ENCODE measurements around the gene MVB12B. TPM values are rescaled to one million over a fixed set of nuclear protein-coding genes. Genes with fewer than 3 reads are reported as not detected.

MVB12B gene
- total and polyA plus RNA-seq, 2 donors from 2014 or later: 4.5 to 12.3 TPM

DNA sequence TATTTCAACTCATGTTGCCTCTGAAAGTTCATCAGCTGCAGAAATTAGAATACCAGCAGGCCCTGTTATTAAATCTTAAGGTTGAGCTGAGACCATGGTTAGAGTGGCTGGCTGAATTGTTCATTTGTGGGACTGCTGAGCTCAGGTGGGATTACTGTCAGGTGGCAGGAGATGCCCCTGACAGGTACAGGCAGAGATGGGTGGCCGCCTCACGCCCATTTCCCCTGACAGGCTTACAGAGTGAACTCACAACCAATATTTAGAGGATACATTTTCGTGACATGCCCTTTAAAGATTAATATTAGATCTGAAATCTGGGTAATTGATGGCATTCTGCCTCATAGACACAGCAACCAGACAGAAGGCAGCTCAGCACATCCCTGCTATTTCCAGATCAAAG lies 136.0 kb downstream of the MVB12B start:
- TF ChIP-seq, protein P1, sequence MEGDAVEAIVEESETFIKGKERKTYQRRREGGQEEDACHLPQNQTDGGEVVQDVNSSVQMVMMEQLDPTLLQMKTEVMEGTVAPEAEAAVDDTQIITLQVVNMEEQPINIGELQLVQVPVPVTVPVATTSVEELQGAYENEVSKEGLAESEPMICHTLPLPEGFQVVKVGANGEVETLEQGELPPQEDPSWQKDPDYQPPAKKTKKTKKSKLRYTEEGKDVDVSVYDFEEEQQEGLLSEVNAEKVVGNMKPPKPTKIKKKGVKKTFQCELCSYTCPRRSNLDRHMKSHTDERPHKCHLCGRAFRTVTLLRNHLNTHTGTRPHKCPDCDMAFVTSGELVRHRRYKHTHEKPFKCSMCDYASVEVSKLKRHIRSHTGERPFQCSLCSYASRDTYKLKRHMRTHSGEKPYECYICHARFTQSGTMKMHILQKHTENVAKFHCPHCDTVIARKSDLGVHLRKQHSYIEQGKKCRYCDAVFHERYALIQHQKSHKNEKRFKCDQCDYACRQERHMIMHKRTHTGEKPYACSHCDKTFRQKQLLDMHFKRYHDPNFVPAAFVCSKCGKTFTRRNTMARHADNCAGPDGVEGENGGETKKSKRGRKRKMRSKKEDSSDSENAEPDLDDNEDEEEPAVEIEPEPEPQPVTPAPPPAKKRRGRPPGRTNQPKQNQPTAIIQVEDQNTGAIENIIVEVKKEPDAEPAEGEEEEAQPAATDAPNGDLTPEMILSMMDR (IDR thresholded peaks at IDR 0.05; ENCODE audit: borderline replicate concordance, extremely low read depth, insufficient read depth): no peak
- DNase-seq (no peak), FAIRE-seq (no peak)
- no peaks in the 10 kb centered on the region for H3K9me3 ChIP-seq (ENCODE audit: control insufficient read depth in 2 of 3, insufficient read depth in 1 of 3, low read length in 3 of 3)
- H3K4me1 ChIP-seq (ENCODE audit: control insufficient read depth in 2 of 3, insufficient read depth in 2 of 3, low read depth in 1 of 3, low read length in 3 of 3): no peaks in the 10 kb centered on the region
- no peak overlapping the region for H3K9ac ChIP-seq (ENCODE audit: low read length in 3 of 3)
- intact Hi-C loops (cut with DNase I): no loop called here
- H3K4me3 ChIP-seq (ENCODE audit: low read length in 3 of 3): no peak overlapping the region
- no peak overlapping the region for H3K27ac ChIP-seq (ENCODE audit: low read depth in 2 of 2, low read length in 2 of 2)
- H3K27me3 ChIP-seq (ENCODE audit: control insufficient read depth, insufficient read depth, low read length): no peaks in the 10 kb centered on the region
- H3K36me3 ChIP-seq (ENCODE audit: control insufficient read depth in 2 of 3, insufficient read depth in 3 of 3, low read length in 3 of 3): no peaks in the 10 kb centered on the region

DNA sequence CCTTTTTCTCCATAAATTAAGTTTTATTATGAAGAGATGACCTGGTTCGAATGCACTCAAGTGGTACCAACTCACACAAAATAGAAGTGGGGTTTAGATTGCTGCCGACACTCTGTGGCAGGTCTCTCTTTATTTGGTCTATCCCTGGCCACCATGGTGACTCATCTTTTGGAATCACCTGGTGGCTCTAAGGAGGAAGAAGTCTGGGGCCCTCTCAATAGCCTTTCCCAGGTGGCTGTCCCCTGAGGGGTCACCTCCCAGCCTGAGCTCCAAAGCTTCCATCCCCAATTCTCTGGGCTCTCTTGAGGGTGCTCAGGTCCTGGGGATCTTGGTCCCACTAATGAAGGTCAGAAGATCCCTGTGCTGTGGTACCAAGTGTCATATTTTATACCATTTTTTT lies 136.8 kb downstream of the MVB12B start:
- Histone ChIP-seq H3K36me3 (ENCODE audit: control insufficient read depth in 2 of 3, insufficient read depth in 3 of 3, low read length in 3 of 3) (no peaks in the 10 kb centered on the region), H3K4me1 (ENCODE audit: control insufficient read depth in 2 of 3, insufficient read depth in 2 of 3, low read depth in 1 of 3, low read length in 3 of 3) (no peaks in the 10 kb centered on the region), H3K27ac (ENCODE audit: low read depth in 2 of 2, low read length in 2 of 2) (no peak overlapping the region), H3K4me3 (ENCODE audit: low read length in 3 of 3) (no peak overlapping the region), H3K27me3 (ENCODE audit: control insufficient read depth, insufficient read depth, low read length) (no peaks in the 10 kb centered on the region), H3K9ac (ENCODE audit: low read length in 3 of 3) (no peak overlapping the region), H3K9me3 (ENCODE audit: control insufficient read depth in 2 of 3, insufficient read depth in 1 of 3, low read length in 3 of 3) (no peaks in the 10 kb centered on the region)
- intact Hi-C loops (cut with DNase I): no loop called here
- FAIRE-seq: no peak
- TF ChIP-seq, protein P1 (IDR thresholded peaks at IDR 0.05; ENCODE audit: borderline replicate concordance, extremely low read depth, insufficient read depth): no peak
- no peak for DNase-seq

DNA sequence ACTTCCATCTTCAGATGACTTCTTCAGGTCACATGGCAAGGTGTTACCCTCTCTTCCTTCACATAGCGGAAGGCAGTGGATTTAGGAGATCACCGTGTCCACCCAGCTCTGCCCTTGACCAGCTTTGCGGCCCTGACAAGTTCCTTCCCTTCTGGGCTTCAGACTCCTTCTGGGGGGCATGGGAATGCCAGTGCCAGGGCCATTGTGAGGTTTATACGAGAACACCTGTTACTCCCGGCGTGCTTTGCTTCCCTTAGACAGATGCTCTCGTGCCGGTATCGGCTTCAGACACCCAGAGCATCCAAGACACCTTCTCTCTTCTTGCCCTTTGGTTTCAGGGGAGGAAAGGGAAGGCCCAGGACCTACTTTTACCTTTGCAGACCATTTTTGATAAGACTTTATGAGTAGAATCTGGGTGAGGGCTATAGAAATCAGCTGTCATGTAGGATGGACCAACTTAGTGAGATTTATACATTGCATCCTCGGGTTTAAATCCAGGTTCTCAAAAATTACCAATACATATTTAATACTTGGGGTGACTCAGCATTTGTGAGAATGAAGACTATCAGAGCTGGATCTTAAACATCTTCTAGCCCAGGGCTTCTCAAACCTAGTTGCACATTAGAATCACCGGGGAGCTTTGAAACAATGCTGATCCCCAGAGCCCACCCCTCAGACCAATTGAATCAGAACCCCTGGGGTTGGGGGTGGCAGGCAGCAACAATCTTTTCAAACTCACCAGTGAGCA lies 138.2 kb downstream of the MVB12B start:
- TF ChIP-seq, protein P1 (IDR thresholded peaks at IDR 0.05; ENCODE audit: borderline replicate concordance, extremely low read depth, insufficient read depth): no peak
- Histone ChIP-seq H3K27ac (ENCODE audit: low read depth in 2 of 2, low read length in 2 of 2) (no peak overlapping the region), H3K27me3 (ENCODE audit: control insufficient read depth, insufficient read depth, low read length) (no peaks in the 10 kb centered on the region), H3K9ac (ENCODE audit: low read length in 3 of 3) (no peak overlapping the region), H3K36me3 (ENCODE audit: control insufficient read depth in 2 of 3, insufficient read depth in 3 of 3, low read length in 3 of 3) (no peaks in the 10 kb centered on the region), H3K4me3 (ENCODE audit: low read length in 3 of 3) (no peak overlapping the region), H3K4me1 (ENCODE audit: control insufficient read depth in 2 of 3, insufficient read depth in 2 of 3, low read depth in 1 of 3, low read length in 3 of 3) (no peaks in the 10 kb centered on the region), H3K9me3 (ENCODE audit: control insufficient read depth in 2 of 3, insufficient read depth in 1 of 3, low read length in 3 of 3) (no peaks in the 10 kb centered on the region)
- intact Hi-C loops (cut with DNase I): no loop called here
- DNase-seq: no peak
- FAIRE-seq: no peak

All from kidney (tissue), 14 donors.